ENCODE data around the gene AOC2. TPM values are rescaled to one million over a fixed set of nuclear protein-coding genes. Genes with fewer than 3 reads are reported as not detected.
A peak's percentile ranks its signal among the peaks of the same experiment; 100 is the strongest.

Gene AOC2
- total and polyA plus RNA-seq, 9 of the 15 experiments (the other 6 are each of a cell fraction or from before 2014, with no cell fraction given) = 0.08 to 0.91 (median 0.49) TPM

DNA sequence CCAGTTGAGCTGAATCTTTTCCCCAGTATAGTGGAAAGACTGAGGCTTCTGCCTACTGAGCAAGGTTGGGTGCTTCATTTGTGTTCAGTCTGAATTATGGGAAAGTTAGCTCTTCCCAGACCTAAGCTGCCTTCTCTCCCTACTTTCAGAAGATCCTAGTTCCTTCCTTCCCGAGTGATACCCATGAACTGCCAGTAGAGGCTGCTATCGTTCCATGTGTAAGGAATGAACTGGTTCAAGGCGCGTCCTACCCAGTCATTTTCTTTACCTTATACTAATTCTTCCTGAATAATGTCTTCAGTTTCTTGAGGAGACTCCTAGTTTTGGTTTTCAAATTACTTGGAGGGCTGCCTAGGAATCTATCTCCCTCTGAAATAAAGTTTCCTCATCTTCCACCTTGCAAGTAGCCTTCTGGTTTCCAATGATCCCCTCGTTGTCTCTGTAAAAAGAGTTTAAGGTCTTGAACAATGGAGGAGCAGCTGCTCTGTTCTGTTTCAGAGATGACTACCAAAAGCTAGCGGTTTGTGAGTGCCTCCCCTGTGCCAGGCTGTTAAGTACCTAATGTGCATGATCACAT, 934 bp upstream of the AOC2 start:
- POLR2A ChIA-PET = interaction anchor here (0.5 to 1.9 kb wide), 6 partner anchors 9 to 255 kb away, joined by 3 to 10 read pairs (median 3); partner anchors contain the start of genes PLEKHH3 and PSME3
- FAIRE-seq = peak; percentile 75
- TF ChIP-seq ZZZ3 (IDR thresholded peaks at IDR 0.05) (0 out of 2 replicates have a peak, but pooled peaks have one; percentile 46), ZNF324 (CRISPR knock-in tag; IDR thresholded peaks at IDR 0.05) (no peak), CC2D1A (IDR thresholded peaks at IDR 0.05) (peak; percentile 59; the same call in 1 of the 2 replicates), KDM5B (IDR thresholded peaks at IDR 0.05; ENCODE audit: insufficient replicate concordance, low read depth, low read length) (no peak), MYC (IDR thresholded peaks at IDR 0.05; ENCODE audit: low read depth, low read length) (no peak), MYC (CRISPR knock-in tag; IDR thresholded peaks at IDR 0.05; ENCODE audit: borderline replicate concordance, low read depth) (no peak), FOXP1 (CRISPR knock-in tag; IDR thresholded peaks at IDR 0.05) (no peak)
- TF ChIP-seq, protein P1, sequence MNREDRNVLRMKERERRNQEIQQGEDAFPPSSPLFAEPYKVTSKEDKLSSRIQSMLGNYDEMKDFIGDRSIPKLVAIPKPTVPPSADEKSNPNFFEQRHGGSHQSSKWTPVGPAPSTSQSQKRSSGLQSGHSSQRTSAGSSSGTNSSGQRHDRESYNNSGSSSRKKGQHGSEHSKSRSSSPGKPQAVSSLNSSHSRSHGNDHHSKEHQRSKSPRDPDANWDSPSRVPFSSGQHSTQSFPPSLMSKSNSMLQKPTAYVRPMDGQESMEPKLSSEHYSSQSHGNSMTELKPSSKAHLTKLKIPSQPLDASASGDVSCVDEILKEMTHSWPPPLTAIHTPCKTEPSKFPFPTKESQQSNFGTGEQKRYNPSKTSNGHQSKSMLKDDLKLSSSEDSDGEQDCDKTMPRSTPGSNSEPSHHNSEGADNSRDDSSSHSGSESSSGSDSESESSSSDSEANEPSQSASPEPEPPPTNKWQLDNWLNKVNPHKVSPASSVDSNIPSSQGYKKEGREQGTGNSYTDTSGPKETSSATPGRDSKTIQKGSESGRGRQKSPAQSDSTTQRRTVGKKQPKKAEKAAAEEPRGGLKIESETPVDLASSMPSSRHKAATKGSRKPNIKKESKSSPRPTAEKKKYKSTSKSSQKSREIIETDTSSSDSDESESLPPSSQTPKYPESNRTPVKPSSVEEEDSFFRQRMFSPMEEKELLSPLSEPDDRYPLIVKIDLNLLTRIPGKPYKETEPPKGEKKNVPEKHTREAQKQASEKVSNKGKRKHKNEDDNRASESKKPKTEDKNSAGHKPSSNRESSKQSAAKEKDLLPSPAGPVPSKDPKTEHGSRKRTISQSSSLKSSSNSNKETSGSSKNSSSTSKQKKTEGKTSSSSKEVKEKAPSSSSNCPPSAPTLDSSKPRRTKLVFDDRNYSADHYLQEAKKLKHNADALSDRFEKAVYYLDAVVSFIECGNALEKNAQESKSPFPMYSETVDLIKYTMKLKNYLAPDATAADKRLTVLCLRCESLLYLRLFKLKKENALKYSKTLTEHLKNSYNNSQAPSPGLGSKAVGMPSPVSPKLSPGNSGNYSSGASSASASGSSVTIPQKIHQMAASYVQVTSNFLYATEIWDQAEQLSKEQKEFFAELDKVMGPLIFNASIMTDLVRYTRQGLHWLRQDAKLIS (CRISPR knock-in tag; IDR thresholded peaks at IDR 0.05) = no peak
- TF ChIP-seq, protein P2, sequence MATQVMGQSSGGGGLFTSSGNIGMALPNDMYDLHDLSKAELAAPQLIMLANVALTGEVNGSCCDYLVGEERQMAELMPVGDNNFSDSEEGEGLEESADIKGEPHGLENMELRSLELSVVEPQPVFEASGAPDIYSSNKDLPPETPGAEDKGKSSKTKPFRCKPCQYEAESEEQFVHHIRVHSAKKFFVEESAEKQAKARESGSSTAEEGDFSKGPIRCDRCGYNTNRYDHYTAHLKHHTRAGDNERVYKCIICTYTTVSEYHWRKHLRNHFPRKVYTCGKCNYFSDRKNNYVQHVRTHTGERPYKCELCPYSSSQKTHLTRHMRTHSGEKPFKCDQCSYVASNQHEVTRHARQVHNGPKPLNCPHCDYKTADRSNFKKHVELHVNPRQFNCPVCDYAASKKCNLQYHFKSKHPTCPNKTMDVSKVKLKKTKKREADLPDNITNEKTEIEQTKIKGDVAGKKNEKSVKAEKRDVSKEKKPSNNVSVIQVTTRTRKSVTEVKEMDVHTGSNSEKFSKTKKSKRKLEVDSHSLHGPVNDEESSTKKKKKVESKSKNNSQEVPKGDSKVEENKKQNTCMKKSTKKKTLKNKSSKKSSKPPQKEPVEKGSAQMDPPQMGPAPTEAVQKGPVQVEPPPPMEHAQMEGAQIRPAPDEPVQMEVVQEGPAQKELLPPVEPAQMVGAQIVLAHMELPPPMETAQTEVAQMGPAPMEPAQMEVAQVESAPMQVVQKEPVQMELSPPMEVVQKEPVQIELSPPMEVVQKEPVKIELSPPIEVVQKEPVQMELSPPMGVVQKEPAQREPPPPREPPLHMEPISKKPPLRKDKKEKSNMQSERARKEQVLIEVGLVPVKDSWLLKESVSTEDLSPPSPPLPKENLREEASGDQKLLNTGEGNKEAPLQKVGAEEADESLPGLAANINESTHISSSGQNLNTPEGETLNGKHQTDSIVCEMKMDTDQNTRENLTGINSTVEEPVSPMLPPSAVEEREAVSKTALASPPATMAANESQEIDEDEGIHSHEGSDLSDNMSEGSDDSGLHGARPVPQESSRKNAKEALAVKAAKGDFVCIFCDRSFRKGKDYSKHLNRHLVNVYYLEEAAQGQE (IDR thresholded peaks at IDR 0.05; ENCODE audit: borderline replicate concordance) = peak; percentile 89
- TF ChIP-seq, protein P2 (CRISPR knock-in tag; IDR thresholded peaks at IDR 0.05; ENCODE audit: low read depth) = no peak

More for the DNA sequence above, 934 bp upstream of the AOC2 start:
- intact Hi-C loops (cut with micrococcal nuclease) = loop anchor here (1.0 to 2.0 kb wide), 3 partner anchors 86 to 155 kb away; partner anchors contain the start of gene RPL27
- Histone ChIP-seq H3K4me3 (no peak overlapping the region), H3K9ac (ENCODE audit: insufficient read depth in 1 of 2, low read depth in 2 of 2, low read length in 2 of 2) (no peak overlapping the region), H3K36me3 (ENCODE audit: control insufficient read depth, insufficient read depth, low read length) (peaks cover 68% of the 10 kb centered on the region), H3K4me1 (replicated peaks in 1 of 2; ENCODE audit: control insufficient read depth in 2 of 2, insufficient read depth in 2 of 2, low read length in 2 of 2) (peaks cover 0 to 6% of the 10 kb centered on the region in 2 experiments; a peak in 2 of 5 replicates), H2AFZ (ENCODE audit: low read depth, low read length) (no peak overlapping the region), H3K4me2 (ENCODE audit: insufficient read depth, low read length) (no peak overlapping the region), H3K79me2 (ENCODE audit: control insufficient read depth, insufficient read depth, low read length) (no peaks in the 10 kb centered on the region; the same call in 2 of the 3 replicates), H3K9me1 (ENCODE audit: control insufficient read depth, insufficient read depth, low read length) (no peaks in the 10 kb centered on the region), H3K27me3 (ENCODE audit: control insufficient read depth in 2 of 2, insufficient read depth in 2 of 2, low read length in 2 of 2) (no peaks in the 10 kb centered on the region), H4K20me1 (replicated peaks; ENCODE audit: control insufficient read depth, insufficient read depth, low read length) (0 out of 2 replicates have a peak, but pooled peaks cover 2% of the 10 kb centered on the region), H3K9me3 (replicated peaks; ENCODE audit: control insufficient read depth, insufficient read depth, low read depth, low read length) (no peaks in the 10 kb centered on the region), H3K27ac (ENCODE audit: extremely low read depth, low read depth, low read length) (no peak overlapping the region)
- DNase-seq (ENCODE audit: extremely low read depth in 1 of 4, low spot score in 3 of 4) (peak; percentile 61 to 70 (median 64)), ATAC-seq (peak; percentile 83)
- BruUV-seq (replicated peaks) = no TSS peak
- 39% methylated on average over 6 of the region's 6 CpGs for WGBS (ENCODE audit: insufficient coverage, low coverage, missing lambda C conversion rate)
- CTCF ChIA-PET (ENCODE audit: low intra/inter-chr PET ratio) = interaction anchor here (1.1 to 4.7 kb wide), 6 partner anchors 86 to 521 kb away, joined by 3 to 37 read pairs (median 10); partner anchors contain the start of genes PTGES3L, RPL27 and RUNDC1
- in situ Hi-C loops (cut with MboI) = loop anchor here (5.0 kb wide), 1 partner anchor 94 kb away; no protein-coding TSS in a partner anchor
